Measurements from ENCODE around the gene SRCAP.

Gene SRCAP

GRCh38 chr16:30764086-30764485 is 65.1 kb downstream of the SRCAP start:
- no peaks in the 10 kb centered on the region for H3K9me3 ChIP-seq (replicated peaks; ENCODE audit: insufficient read depth, low read length)
- TF ChIP-seq CTCF (IDR thresholded peaks at IDR 0.05; ENCODE audit: low read length) (no peak), EZH2phosphoT487 (IDR thresholded peaks at IDR 0.05; ENCODE audit: low read length) (no peak), EZH2 (optimal IDR thresholded peaks at IDR 0.05; ENCODE audit: low read depth, low read length) (no peak)
- no peak overlapping the region for H3K9ac ChIP-seq (ENCODE audit: low read length)
- no peaks in the 10 kb centered on the region for H3F3A ChIP-seq (ENCODE audit: insufficient read depth, low read length)
- no peaks in the 10 kb centered on the region for H3K27me3 ChIP-seq (replicated peaks; ENCODE audit: insufficient read depth, low read length)
- no peak for DNase-seq
- H3K9me2 ChIP-seq (replicated peaks; ENCODE audit: insufficient read depth, low read length) = no peaks in the 10 kb centered on the region
- peaks cover 9% of the 10 kb centered on the region; the same call in 1 of the 2 replicates for H3K36me3 ChIP-seq (replicated peaks; ENCODE audit: insufficient read depth, low read length)
- H2AFZ ChIP-seq (ENCODE audit: low read length) = no peak overlapping the region
- H4K20me1 ChIP-seq (ENCODE audit: insufficient read depth, low read length) = no peaks in the 10 kb centered on the region
- no peak overlapping the region for H3K27ac ChIP-seq (ENCODE audit: low read length)
- no peak overlapping the region for H3K4me3 ChIP-seq (ENCODE audit: low read length)
- peaks cover 25% of the 10 kb centered on the region for H3K79me2 ChIP-seq (ENCODE audit: low read length)
- no peak overlapping the region for H3K4me2 ChIP-seq (ENCODE audit: low read depth, low read length)
- H3K4me1 ChIP-seq (ENCODE audit: low read length) = peaks cover 17% of the 10 kb centered on the region

- Histone ChIP-seq H3K27ac (ENCODE audit: low read length) (no peak overlapping the region), H3K4me1 (ENCODE audit: low read length) (peaks cover 17% of the 10 kb centered on the region), H3F3A (ENCODE audit: insufficient read depth, low read length) (no peaks in the 10 kb centered on the region), H3K36me3 (replicated peaks; ENCODE audit: insufficient read depth, low read length) (peaks cover 9% of the 10 kb centered on the region; the same call in 1 of the 2 replicates), H3K9me2 (replicated peaks; ENCODE audit: insufficient read depth, low read length) (no peaks in the 10 kb centered on the region), H3K27me3 (replicated peaks; ENCODE audit: insufficient read depth, low read length) (no peaks in the 10 kb centered on the region), H3K9ac (ENCODE audit: low read length) (no peak overlapping the region), H3K4me3 (ENCODE audit: low read length) (no peak overlapping the region), H4K20me1 (ENCODE audit: insufficient read depth, low read length) (no peaks in the 10 kb centered on the region), H2AFZ (ENCODE audit: low read length) (no peak overlapping the region), H3K4me2 (ENCODE audit: low read depth, low read length) (no peak overlapping the region), H3K79me2 (ENCODE audit: low read length) (peaks cover 25% of the 10 kb centered on the region), H3K9me3 (replicated peaks; ENCODE audit: insufficient read depth, low read length) (no peaks in the 10 kb centered on the region)
- DNase-seq = no peak
- no peak for TF ChIP-seq EZH2phosphoT487 (IDR thresholded peaks at IDR 0.05; ENCODE audit: low read length)
- no peak for TF ChIP-seq CTCF (IDR thresholded peaks at IDR 0.05; ENCODE audit: low read length)
- no peak for TF ChIP-seq EZH2 (optimal IDR thresholded peaks at IDR 0.05; ENCODE audit: low read depth, low read length)
Measured at GRCh38 chr16:30764816-30765465, 66.0 kb downstream of the SRCAP start.

GRCh38 chr16:30766206-30766932 is 67.4 kb downstream of the SRCAP start:
- H3K9me2 ChIP-seq (replicated peaks; ENCODE audit: insufficient read depth, low read length) = no peaks in the 10 kb centered on the region
- peaks cover 9% of the 10 kb centered on the region for H3K4me1 ChIP-seq (ENCODE audit: low read length)
- TF ChIP-seq EZH2 (optimal IDR thresholded peaks at IDR 0.05; ENCODE audit: low read depth, low read length) (no peak), CTCF (IDR thresholded peaks at IDR 0.05; ENCODE audit: low read length) (no peak), EZH2phosphoT487 (IDR thresholded peaks at IDR 0.05; ENCODE audit: low read length) (no peak)
- H3K9me3 ChIP-seq (replicated peaks; ENCODE audit: insufficient read depth, low read length) = no peaks in the 10 kb centered on the region
- no peak overlapping the region for H3K27ac ChIP-seq (ENCODE audit: low read length)
- no peaks in the 10 kb centered on the region for H3F3A ChIP-seq (ENCODE audit: insufficient read depth, low read length)
- no peak overlapping the region for H3K9ac ChIP-seq (ENCODE audit: low read length)
- no peak overlapping the region for H2AFZ ChIP-seq (ENCODE audit: low read length)
- no peak for DNase-seq
- peaks cover 25% of the 10 kb centered on the region for H3K79me2 ChIP-seq (ENCODE audit: low read length)
- H3K36me3 ChIP-seq (replicated peaks; ENCODE audit: insufficient read depth, low read length) = peaks cover 9% of the 10 kb centered on the region; the same call in 1 of the 2 replicates
- no peak overlapping the region for H3K4me3 ChIP-seq (ENCODE audit: low read length)
- no peaks in the 10 kb centered on the region for H3K27me3 ChIP-seq (replicated peaks; ENCODE audit: insufficient read depth, low read length)
- H4K20me1 ChIP-seq (ENCODE audit: insufficient read depth, low read length) = no peaks in the 10 kb centered on the region
- no peak overlapping the region for H3K4me2 ChIP-seq (ENCODE audit: low read depth, low read length)

Measured in MM.1S (cell line).